Body of pancreas (tissue), 4 donors: ENCODE results near the gene PRC1.

Experiments
- POLR2A ChIP-seq, 3 donors: fragments of 450-650 bp; IDR thresholded peaks; one replicate each; pipeline ENCODE4 v1.6.1; 2016; ENCODE audit warnings: antibody characterized with exemption in 3 of 3, mild to moderate bottlenecking in 2 of 3
- TF ChIP-seq, protein P1 (sequence below), 7 experiments: fragments of 450-650 bp in 4 of 7; fragments of 200-600 bp in 3 of 7; sonication (generic) in 3 of 7; IDR thresholded peaks; one replicate each; pipeline ENCODE4 v1.5.1; 2016 to 2019; ENCODE audit warnings: antibody characterized with exemption in 7 of 7

DNA sequence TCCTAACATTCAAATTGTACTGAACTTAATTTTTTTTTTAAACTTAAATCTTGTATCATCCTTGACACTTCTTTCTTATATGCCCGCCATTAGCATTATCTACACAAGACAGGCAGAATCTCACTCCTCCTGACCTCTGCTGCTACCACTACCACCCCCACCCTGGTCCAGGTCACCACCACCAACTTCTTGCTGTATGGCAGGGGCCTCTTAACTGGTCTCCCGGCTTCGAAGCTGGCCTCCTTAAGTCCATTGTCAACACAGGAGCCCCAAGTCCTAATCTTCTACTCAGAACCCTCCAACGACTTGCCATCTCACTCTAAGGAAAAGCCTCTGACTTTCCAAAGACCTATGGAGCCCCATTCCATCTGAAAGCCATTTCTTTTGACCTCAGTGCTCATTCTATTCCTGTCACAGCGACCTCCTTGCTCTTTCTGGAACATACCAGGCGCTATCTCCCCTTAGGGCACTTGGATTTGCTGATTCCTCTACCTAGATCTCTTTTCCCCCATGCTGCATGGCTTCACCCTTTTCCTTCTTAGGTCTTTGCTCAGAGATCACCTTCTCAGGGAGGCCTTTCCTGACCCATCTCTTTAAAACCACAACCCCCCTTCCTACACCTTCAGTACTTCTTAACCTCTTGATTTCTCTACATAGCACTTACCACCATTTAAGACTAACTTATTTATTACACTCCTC lies 2.6 kb downstream of the PRC1 start:
- TF ChIP-seq, protein P1, sequence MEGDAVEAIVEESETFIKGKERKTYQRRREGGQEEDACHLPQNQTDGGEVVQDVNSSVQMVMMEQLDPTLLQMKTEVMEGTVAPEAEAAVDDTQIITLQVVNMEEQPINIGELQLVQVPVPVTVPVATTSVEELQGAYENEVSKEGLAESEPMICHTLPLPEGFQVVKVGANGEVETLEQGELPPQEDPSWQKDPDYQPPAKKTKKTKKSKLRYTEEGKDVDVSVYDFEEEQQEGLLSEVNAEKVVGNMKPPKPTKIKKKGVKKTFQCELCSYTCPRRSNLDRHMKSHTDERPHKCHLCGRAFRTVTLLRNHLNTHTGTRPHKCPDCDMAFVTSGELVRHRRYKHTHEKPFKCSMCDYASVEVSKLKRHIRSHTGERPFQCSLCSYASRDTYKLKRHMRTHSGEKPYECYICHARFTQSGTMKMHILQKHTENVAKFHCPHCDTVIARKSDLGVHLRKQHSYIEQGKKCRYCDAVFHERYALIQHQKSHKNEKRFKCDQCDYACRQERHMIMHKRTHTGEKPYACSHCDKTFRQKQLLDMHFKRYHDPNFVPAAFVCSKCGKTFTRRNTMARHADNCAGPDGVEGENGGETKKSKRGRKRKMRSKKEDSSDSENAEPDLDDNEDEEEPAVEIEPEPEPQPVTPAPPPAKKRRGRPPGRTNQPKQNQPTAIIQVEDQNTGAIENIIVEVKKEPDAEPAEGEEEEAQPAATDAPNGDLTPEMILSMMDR (IDR thresholded peaks at IDR 0.05), result no peak
- no peak for TF ChIP-seq POLR2A (IDR thresholded peaks at IDR 0.05)
